GM19468 (cell line): ENCODE data around the gene PSEN2.

Source experiments
- ATAC-seq: cut with Tn5 transposase; IDR thresholded peaks from one replicate; pipeline ENCODE4 v1.9.1; 2021; ENCODE audit warnings: mild to moderate bottlenecking, moderate library complexity, moderate number of reproducible peaks; ENCODE audit not compliant: unreplicated experiment; ENCODE audit errors: extremely low read depth

PSEN2 gene

DNA sequence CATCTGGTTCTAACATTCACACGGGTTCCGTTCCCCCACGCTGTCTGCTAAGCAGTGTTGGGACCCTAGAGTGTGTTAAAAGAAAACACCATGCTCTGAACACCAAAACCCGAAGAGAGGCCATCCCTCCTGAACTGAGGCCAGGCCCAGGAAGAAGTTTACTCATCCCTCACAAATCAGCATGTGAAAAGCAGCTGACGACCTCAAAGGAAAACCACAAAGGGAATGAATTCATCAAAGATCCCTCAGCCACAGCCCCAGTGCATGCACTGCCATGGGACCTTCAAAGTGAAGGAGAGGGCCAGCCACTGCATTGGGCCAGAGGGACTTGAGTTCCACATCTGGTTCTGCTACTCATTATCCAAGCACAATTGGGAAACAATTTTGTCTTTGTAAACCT, 7.0 kb upstream of the PSEN2 start:
- ATAC-seq: no peak

DNA sequence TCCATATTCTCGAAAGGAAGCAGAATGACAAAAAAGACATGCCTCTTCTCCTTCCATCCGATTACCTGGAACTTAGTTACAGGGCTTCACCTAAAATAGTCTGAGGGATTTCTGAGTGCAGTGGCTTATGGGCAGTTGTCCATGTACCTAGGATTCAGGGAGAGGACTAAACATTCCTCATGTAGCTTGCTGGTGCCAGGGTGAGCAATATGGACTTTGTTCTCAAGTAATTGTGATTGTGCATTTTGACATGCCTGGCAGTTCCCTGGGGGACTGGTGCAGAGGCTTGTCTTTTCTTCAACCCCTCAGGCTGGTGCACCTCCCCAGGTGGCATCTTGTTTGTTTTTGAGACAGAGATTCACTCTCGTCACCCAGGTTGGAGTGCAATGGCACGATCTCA, 6.1 kb upstream of the PSEN2 start:
- no peak for ATAC-seq

DNA sequence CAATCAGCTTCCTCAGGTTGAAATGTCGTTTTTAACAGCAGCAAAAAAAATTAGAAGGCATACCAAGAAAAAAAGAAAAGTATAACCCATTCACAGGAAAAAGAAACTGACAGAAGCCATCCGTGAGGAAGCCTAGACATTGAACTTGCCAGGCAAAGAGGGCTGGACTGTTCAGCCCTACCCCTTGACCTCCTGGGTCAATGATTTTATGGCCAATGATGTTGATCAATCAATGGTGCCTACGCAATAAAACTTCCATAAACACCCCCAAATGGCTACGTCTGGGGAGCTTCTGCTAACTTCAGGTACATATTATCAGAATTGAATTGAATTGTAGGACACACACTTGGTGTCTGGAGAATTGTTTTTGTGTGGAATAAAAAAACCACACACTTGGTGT, 4.8 kb upstream of the PSEN2 start:
- no peak for ATAC-seq

DNA sequence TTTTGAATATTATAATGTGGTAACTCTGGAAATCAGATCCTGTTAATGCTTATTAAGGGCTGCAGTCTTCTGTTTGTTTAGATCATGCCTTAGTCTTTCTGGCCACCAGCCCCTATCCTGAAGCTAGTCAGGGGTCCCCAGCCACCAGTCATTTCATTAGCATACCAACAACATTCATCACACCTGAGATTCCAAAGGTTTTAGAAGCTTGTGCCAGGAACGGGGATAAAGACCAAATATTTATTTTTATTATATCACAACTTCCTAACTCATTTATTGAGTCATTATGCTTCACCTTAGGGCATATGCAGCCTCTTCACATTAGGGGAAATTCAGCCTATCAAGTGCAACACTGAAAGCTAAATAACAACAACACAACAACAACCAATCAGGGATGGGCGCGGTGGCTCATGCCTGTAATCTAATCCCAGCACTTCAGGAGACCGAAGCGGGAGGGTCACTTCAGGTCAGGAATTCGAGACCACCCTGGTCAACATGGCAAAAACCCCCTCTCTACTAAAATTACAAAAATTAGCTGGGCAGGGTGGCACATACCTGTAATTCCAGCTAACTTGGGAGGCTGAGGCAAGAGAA, 2.9 kb upstream of the PSEN2 start:
- ATAC-seq: no peak

DNA sequence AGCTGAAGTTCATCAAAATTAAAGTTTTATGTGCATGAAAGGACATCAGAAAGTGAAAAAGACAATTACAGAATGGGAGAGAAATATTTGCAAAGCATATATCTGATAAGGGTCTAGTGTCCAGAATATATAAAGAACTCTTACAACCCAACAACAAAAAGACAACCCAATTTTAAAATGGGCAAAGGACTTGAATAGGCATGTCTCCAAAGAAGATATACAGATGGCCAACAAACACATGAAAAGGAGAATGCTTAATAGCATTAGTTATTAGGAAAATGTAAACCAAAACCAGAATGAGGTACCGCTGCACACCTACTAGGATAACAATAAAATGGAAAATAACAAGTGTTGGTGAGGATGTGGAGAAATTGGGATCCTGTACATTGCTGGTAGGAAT, 1.7 kb upstream of the PSEN2 start:
- ATAC-seq: no peak

DNA sequence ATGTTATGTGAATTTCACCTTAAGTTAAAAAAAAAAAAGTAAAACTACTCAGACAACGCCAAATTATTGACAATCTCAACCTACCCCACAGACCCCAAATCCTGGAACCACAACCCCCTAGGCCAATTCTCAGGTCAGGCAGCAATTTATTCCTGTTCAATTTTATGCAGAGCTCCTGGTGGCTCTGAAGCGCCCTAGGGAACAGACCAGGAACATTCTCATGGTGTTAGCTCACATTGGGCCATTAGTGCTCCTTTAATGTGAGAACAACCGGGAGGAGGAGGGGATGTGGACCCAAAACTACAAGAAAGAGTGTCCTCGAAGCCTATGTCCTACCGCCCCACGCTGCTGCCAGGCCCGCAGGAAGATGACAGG, 403 bp upstream of the PSEN2 start:
- ATAC-seq: no peak

DNA sequence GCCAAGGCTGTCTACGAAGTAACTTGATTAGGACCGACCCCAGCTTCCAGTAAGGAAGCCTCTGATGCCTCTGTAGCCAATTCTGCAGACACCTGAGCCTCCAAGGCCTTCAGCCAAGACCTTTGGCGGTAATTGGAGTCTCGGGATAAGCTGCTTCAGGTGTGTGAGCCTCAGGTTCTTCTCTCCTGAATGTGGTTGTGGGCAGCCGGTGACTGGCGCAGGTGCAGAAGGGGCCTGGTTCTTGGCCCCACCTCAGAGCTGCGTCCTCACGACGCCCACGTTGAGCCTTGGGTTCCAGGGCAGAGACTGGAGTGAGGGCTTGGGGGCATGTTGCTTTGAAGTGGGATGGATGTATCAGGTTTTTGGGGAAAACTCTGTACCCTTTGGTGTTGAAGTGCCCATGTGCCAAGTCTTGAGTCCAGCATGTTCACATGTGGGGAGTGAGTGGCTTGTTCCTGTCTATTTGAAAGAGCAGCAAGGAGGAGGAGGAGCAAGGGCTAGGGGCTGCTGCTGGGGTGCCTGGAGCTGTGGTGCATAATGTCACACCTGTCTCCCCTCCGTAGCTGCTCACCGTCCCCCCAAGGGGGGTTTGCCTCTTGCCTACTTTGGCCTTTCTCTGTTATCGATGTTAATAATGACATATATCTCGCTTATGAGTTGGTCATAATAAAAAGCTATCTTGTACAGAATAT, 1.4 kb downstream of the PSEN2 start:
- no peak for ATAC-seq

DNA sequence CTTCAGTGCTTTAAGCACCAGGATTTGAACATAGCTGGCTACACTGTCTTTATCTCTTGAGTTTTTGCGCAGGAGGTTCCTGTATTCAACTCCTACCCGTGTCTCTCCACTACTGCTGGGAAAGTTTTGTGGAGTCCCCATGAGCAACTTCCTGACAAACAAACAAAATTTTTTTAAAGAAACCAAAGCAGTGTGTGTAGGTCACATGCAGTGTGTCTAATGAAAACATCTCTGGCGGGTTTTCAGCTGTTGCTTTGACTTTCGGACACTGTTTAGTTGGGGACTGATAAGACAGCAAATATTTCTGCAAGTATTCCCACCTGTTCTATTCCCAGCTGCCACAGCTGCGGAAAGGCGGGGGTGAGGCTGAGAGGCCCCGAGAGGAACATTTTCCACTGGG, 2.0 kb downstream of the PSEN2 start:
- ATAC-seq: no peak

DNA sequence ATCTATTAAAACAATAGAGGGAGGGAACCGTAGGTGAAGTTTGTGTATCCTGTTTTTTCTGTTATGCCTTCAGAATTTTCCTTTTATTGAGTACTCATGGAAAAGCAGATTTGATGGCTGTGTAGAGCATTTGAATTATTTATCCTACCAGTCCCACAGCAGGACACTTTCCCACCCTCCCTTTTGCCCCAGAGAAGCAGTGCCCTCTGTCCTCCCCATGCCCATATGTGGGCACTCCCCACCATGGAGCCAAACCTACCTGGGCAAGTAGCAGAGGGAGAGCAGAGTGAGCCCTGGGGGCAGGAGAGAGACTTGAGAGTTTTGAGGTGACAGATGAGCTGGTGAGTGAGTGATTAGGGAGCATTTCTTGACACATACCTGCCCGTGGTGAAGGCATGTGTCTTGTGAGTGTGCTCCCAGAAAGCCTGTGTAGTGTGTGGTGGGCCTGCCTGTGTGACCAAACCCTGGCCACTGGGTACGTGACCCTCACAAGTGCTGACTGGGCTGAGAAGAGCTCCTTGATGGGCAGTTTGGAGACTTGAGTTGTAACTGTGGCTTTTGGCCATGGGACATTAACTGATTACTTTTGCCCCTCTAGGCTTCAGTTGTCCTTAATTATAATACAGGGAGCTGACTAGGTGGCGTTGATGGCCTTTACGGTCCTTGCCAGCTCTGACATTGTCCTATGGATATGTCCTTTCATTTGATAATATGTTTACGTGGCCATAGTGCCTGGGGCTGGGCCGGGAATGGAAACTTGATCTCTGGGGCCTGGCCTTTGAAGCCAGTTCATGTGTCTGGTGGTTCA, 3.6 kb downstream of the PSEN2 start:
- ATAC-seq: no peak

DNA sequence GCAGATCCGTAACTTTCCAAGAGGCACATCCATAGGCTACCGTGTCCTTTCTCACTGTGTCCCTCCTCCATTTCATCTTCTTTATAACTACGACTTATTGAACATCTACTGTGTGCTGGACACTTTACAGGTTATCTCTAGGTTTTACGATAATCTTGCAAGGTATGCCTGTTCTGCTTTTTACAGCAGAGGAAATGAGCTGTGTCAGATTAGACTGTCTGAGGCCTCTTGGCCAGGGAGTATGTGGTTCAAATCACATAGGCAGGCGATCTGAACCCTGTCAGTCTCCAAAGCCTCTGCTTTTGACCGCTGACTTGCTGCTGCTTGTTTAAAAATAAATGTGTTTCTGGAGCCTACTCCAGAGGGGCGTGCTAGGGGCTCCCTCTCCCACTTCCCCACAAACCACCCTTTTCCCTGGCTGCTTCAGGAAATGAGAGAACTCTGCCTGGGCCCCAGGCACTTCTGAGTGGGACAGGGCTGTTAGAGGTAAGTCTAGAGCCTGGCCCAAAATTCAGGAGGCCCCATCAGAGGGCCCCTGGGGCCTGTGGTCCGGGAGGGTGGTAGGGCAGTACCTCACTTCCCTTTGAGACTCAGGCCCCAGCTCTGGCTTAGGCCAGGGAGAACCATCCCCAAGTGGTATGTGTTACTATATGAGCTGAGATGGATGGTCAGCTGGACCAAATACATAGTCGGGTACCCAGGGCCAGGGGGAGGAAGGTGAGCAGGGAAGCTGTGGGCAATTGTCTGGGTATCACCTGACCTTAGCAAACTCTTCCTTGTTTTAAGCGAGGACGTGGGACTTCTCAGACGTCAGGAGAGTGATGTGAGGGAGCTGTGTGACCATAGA, 4.4 kb downstream of the PSEN2 start:
- no peak for ATAC-seq

DNA sequence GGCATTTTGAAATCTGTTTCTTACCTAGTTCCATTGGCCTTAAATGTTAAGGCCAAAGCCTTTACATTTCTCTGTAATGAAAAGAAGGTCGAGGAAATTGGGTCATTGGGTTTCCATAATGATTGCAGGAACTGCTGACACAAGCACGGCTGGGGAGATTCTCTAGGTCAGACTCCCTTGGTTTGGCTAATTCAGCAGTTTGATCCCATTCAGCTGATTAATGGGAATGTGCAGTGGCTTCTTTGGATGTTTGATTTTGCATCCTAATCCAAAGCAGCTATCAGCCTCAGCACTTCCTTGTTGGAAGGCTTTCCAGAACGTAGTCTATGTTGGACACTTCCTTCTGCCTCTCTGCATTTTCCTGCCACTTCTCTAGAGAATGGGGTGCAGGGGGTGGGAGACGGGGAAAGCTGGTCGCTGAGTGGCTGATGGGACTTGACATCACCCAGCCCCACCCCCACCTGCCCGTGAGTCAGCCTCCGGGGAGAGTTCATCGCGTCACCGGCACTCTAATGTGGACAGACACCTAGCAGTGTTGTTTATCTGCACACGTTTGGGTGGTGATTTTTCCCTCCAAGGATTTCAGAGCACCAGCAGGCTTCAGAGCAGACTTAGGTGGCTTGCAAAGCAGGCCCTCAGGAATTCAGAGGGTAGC, 5.4 kb downstream of the PSEN2 start:
- no peak for ATAC-seq

DNA sequence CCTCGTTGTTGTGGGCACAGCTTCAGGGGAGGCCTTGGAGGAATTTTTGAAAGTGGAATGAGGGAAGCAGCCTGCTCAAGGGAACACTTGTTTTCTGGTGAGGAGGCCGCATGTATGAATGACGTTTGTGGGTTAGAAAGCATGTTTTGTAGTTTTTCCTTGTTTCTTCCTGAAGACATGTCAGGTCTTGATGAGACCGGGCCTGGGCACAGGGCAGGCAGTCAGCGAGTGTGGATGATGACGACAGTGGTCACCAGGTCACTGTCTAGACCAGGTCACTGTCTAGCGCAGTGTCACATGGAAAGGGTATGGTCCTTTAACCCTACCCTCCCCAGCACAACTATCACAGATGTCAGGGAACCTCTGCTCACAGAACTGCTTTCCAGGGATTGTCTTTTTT, 7.3 kb downstream of the PSEN2 start:
- no peak for ATAC-seq

DNA sequence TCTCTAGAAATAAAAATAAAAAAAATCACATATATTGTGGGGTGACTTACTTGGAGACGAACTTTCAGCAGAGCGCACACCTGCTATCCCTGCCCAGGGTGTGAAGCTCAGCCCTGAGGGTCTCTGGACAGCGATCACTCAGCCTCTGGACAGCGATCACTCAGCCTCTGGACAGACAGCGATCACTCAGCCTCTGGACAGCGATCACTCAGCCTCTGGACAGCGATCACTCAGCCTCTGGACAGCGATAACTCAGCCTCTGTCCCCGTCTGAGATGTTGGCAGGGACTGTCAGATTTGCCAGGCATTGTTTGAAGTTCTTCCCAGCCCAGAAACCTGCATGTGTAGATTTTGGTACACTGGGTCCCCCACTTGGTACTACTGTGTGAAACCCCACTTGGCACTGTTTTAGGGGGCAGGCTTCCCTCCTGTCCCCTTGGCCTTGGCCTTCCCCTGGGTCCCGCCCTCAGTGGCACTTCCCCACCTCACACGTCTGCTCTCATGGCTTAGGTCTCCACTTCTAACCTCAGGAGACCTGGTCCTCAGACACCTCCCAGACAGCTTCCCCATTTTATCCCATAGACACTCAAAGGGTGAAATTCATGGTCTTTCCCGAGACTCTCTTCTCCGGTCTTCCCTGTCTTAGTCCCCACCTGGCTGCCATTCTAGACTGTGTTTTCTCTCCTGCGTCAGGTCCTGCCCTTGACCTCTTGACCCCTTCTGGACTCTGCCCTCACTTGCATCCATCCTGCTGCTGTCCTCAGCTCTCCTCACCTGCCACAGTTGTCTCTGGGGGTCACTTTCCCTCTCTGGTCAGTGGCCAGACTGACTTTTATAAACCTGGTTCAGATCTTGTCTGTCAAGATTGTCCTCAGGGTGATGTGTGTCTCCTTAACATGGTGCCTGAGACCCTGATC, 10.2 kb downstream of the PSEN2 start:
- no peak for ATAC-seq

DNA sequence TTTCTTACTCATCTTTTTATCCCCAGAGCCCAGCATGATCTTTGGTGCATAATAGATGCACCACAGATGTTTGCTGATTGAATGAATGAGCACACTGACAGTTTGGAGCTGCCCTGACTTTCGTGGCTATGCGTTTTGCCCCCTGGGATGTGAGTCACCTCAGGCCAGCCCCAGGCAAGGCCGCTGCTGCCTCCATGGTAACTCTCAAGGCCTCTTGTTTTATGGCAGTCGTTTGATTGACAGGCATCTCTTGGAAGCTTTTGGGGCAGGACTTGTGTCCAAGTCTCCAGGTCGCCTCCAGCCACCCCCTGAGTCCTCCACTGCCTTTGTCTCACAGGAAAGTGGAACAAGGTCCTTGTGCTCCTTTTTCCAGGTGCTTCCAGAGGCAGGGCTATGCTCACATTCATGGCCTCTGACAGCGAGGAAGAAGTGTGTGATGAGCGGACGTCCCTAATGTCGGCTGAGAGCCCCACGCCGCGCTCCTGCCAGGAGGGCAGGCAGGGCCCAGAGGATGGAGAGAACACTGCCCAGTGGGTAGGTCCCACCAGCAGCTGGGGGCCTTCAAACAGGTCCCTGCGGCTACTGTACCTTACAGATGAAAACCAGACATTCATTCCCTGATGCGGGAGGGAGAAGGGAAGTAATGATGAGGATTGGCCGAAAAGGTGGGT, 11.2 kb downstream of the PSEN2 start:
- ATAC-seq: no peak

DNA sequence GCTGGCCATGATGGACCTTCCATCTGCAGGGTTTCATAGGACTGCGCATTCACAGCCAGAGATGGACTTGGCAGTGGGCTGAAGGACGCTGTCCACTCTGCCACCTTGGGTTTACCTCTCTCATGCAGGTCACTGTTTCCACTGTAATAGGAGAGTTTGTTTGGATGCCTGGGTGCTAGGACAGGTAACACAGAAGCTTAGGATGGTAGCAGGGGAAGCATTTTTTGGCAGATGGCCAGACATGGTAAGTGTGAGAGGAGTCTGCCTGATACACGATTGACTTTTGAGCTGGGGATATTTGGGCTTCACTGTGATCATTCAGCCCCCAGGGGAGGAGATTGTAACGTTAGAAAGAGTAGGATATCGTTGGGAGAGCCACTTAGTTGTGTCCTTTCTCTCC, 11.8 kb downstream of the PSEN2 start:
- ATAC-seq: no peak

DNA sequence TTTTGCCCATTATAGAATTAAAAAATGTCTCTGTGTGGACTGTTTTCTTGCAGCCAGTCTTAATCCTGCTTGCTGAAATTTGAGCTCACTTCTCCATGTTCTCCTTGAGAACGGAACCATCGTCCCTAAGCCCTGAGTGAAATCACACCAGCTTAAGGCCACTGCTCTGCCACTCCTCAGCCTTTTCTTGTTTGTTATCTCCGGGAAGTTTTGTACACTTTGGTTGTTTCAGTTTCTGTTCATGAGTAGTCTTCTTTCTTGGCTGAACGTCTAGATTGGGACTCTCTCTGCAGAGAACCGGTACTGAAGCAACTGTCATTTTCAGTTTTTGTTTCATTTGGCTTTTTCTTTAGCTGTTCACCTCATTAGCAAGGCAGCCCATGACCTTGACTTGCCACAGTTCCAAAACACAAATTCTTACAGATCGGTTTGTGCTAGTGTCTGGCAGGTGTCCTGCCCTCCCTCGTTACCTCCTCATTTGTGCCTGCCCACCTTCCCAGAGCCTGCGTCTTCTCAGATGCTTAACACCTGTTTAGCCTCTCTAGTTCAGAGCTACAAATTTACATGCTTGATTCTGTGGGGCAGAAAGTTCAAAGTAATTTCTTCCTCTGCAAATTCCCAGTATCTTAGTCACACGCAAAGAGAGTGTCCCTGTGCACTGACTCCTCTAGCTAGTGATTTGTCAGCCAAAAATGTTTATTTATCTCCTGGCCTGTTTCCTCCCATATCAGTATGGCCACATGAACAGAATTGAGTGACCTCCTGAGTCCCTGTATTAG, 12.4 kb downstream of the PSEN2 start:
- ATAC-seq: peak; percentile 85

DNA sequence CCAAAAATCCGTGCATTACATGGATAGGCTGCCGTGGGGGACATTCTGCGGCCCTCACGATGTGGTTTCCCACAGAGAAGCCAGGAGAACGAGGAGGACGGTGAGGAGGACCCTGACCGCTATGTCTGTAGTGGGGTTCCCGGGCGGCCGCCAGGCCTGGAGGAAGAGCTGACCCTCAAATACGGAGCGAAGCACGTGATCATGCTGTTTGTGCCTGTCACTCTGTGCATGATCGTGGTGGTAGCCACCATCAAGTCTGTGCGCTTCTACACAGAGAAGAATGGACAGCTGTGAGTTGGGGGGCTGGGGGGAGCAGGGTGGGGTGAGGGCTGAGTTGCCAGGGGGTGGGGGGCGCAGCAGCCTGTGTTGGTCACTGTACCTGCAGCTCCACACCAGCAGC, 13.2 kb downstream of the PSEN2 start:
- no peak for ATAC-seq

DNA sequence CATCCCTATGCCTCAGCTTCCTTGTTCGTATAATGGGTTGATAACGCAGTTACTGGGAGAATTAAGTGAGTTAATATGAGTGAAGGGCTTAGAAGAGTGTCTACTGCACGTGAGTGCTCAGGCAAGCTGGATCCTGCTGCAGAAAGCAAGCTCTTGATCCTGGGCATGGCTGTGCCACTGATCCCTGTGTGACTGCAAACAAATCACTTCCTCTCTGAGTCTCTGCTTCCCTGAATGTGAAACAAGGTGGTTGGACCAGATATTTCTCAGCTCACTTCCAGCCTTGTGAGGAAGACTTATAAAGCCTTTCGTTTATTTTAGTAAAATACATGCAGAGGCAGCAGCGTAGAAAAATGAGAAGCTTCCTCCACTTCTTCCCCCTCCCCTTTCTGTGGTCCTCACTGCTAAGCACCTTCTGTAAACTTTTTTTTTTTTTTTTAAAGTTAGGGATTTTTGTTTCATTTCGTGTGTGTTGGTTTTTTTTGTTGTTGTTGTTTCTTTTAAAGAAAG, 13.8 kb downstream of the PSEN2 start:
- no peak for ATAC-seq
